Rectal smooth muscle tissue (tissue), 1 donor: Measurements from ENCODE around the gene SELENOH.
"Not testable (repeated sequence)": the region's sequence is repeated elsewhere in the genome, so short reads cannot be mapped to it uniquely, and the experiment has no call there.

Source experiments
- H3K27ac ChIP-seq: one replicate; pipeline ENCODE4 v1.7.0; 2013; ENCODE audit warnings: low read depth, low read length, inconsistent platforms
- H3K27me3 ChIP-seq: one replicate; pipeline ENCODE4 v1.7.0; 2013; ENCODE audit warnings: low read length; ENCODE audit not compliant: control insufficient read depth, insufficient read depth
- H3K36me3 ChIP-seq: one replicate; pipeline ENCODE4 v1.7.0; 2013; ENCODE audit warnings: low read length; ENCODE audit not compliant: control insufficient read depth, insufficient read depth
- H3K4me1 ChIP-seq: one replicate; pipeline ENCODE4 v1.7.0; 2013; ENCODE audit warnings: low read length; ENCODE audit not compliant: control insufficient read depth, insufficient read depth
- H3K4me3 ChIP-seq: one replicate; pipeline ENCODE4 v1.7.0; 2013; ENCODE audit warnings: low read length
- H3K9ac ChIP-seq: one replicate; pipeline ENCODE4 v1.7.0; 2013; ENCODE audit warnings: low read length

Gene SELENOH

GRCh38 chr11:57741132-57742086 lies at the start of gene SELENOH:
SELENOH (plus strand) TSS chr11:57741491; CDS start chr11:57741596, 105 bp downstream.
- Histone ChIP-seq H3K27me3 (no peaks in the 10 kb centered on the region), H3K4me3 (peak within 1 kb of the TSS; percentile 80), H3K4me1 (peaks cover 10% of the 10 kb centered on the region), H3K36me3 (peaks cover 12% of the 10 kb centered on the region), H3K9ac (peak within 1 kb of the TSS; percentile 94), H3K27ac (peak within 1 kb of the TSS; percentile 88)

DNA sequence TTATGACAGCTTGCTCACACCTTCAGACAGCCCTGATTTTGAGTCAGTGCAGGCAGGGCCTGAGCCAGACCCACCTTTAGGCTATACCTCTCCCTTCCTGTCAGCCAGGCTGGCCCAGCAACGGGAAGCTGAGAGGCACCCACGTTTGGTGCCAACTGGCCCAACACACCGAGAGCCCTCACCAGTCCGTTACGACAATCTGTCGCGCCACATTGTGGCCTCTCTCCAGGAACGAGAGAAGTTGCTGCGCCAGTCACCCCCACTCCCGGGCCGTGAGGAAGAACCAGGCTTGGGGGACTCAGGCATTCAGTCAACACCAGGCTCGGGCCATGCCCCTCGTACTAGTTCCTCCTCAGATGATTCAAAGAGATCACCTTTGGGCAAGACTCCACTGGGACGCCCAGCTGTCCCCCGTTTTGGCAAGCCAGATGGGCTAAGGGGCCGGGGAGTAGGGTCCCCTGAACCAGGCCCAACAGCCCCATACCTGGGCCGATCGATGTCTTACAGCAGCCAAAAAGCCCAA lies 42.4 kb upstream of the SELENOH start:
- Histone ChIP-seq H3K4me3 (no peak overlapping the region), H3K36me3 (peaks cover 37% of the 10 kb centered on the region), H3K4me1 (no peaks in the 10 kb centered on the region), H3K9ac (no peak overlapping the region), H3K27ac (no peak overlapping the region), H3K27me3 (no peaks in the 10 kb centered on the region)

DNA sequence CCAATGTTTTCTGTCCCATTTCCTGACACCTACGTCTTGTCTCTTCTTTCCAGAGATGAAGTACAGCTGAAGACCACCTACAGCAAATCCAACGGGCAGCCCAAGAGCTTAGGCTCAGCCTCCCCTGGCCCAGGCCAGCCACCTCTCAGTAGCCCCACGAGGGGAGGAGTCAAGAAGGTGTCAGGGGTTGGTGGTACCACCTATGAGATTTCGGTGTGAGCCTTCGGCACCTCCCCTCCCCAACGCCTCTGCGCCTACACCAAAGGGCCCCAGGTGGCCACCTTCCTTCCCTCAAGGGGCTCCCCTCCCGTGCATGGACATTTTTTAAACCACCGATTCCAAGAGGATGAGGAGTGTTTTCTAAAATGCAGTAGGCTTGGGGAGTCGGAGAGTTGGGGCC lies 41.5 kb upstream of the SELENOH start:
- Histone ChIP-seq H3K9ac (no peak overlapping the region), H3K4me1 (no peaks in the 10 kb centered on the region), H3K36me3 (peaks cover 37% of the 10 kb centered on the region), H3K4me3 (no peak overlapping the region), H3K27ac (no peak overlapping the region), H3K27me3 (no peaks in the 10 kb centered on the region)

GRCh38 chr11:57700425-57700824 lies 40.9 kb upstream of the SELENOH start:
- H3K4me3 ChIP-seq, result no peak overlapping the region
- H3K27ac ChIP-seq, result no peak overlapping the region
- H3K27me3 ChIP-seq, result no peaks in the 10 kb centered on the region
- peaks cover 33% of the 10 kb centered on the region for H3K36me3 ChIP-seq
- no peaks in the 10 kb centered on the region for H3K4me1 ChIP-seq
- no peak overlapping the region for H3K9ac ChIP-seq

- H3K36me3 ChIP-seq, result peaks cover 20% of the 10 kb centered on the region
- H3K4me3 ChIP-seq, result no peak overlapping the region
- H3K4me1 ChIP-seq, result no peaks in the 10 kb centered on the region
- no peaks in the 10 kb centered on the region for H3K27me3 ChIP-seq
- H3K9ac ChIP-seq, result no peak overlapping the region
- H3K27ac ChIP-seq, result no peak overlapping the region
Observed at GRCh38 chr11:57703341-57703740, 38.0 kb upstream of the SELENOH start.

GRCh38 chr11:57704932-57705331 lies 36.4 kb upstream of the SELENOH start:
- H3K36me3 ChIP-seq, result peaks cover 6% of the 10 kb centered on the region
- H3K9ac ChIP-seq, result no peak overlapping the region
- no peaks in the 10 kb centered on the region for H3K4me1 ChIP-seq
- no peak overlapping the region for H3K27ac ChIP-seq
- H3K27me3 ChIP-seq, result no peaks in the 10 kb centered on the region
- no peak overlapping the region for H3K4me3 ChIP-seq

GRCh38 chr11:57705432-57705831 lies 35.9 kb upstream of the SELENOH start:
- H3K9ac ChIP-seq, H3K27me3 ChIP-seq, H3K4me1 ChIP-seq, H3K36me3 ChIP-seq, H3K27ac ChIP-seq, H3K4me3 ChIP-seq: not testable (repeated sequence)

DNA sequence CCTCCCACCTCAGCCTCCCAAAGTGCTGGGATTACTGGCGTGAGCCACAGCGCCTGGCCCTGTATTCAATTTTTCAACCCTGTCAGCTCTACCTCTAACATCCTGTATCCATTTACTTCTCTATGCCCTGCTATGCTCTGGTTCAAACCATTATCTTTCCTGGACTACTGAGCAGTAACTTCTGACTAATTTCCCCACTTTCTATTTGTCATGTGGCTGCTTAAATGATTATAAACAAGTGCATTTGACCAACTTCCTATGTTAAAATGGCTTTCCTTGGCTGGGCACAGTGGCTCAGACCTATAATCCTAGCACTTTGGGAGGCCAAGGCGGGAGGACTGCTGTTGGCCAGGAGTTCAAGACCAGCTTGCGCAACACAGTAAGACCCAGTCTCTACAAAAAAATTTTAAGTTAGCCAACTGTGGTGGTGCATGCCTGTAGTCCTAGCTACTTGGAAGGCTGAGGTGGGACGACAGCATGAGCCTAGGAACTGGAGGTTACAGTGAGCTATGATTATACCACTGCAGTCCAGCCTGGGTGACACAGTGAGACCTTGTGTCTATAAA lies 31.4 kb upstream of the SELENOH start:
- H3K27me3 ChIP-seq, result no peaks in the 10 kb centered on the region
- peaks cover 18% of the 10 kb centered on the region for H3K4me1 ChIP-seq
- no peak overlapping the region for H3K27ac ChIP-seq
- H3K4me3 ChIP-seq, result no peak overlapping the region
- H3K9ac ChIP-seq, result no peak overlapping the region
- no peaks in the 10 kb centered on the region for H3K36me3 ChIP-seq

DNA sequence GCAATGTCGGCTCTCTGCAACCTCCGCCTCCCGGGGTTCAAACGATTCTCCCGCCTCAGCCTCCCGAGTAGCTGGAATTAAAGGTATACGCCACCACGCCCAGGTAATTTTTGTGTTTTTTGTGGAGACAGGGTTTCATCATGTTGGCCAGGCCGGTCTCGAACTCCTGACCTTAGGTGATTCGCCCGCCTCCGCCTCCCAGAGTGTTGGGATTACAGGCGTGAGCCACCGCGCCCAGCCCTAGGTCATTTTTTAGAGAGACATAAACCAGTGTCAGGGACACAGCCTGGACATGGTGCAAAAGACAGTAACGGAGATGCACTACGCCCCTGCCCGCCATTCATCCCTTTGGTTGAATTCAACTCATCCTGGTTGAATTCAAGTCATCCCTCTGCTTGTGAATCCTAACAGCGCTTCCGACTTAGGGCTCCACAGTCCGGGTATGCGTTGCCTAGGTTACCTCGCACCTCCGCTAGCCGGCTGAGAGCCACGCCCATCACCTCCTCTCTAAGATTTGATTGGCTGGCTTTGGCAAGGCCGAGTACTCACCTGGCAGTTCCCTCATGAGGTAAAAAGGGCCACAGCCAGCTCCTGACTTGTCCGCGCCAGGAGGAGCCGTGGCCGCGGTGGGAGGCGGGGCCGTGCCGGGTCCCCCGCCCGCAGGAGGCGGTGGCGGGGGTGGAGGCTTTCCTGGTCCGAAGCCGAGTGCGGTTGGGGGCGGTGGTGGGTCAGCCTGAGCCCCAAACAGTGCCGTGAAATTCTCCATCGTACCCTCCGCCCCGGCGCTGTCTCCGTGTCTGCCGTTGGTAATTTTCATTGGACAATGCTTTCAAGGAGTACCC lies 29.7 kb upstream of the SELENOH start, which contains the start of gene MED19:
Gene MED19, minus strand, starts transcription at position 802 of the 842 bp plus-strand sequence. Its CDS starts 36 bp downstream, at position 766.
- Histone ChIP-seq H3K36me3 (no peaks in the 10 kb centered on the region), H3K27me3 (no peaks in the 10 kb centered on the region), H3K4me3 (peak within 1 kb of the TSS; percentile 93), H3K4me1 (peaks cover 18% of the 10 kb centered on the region), H3K9ac (peak within 1 kb of the TSS; percentile 77), H3K27ac (peak within 1 kb of the TSS; percentile 86)

- H3K4me3 ChIP-seq, result peak within 1 kb of the TSS; percentile 93
- peak within 1 kb of the TSS; percentile 86 for H3K27ac ChIP-seq
- peaks cover 18% of the 10 kb centered on the region for H3K4me1 ChIP-seq
- H3K9ac ChIP-seq, result peak within 1 kb of the TSS; percentile 77
- no peaks in the 10 kb centered on the region for H3K36me3 ChIP-seq
- H3K27me3 ChIP-seq, result no peaks in the 10 kb centered on the region
Observed at GRCh38 chr11:57712256-57713150, 28.8 kb upstream of the SELENOH start, which contains the start of gene TMX2. TMX2 (plus strand) TSS chr11:57712593; CDS start chr11:57712619, 26 bp downstream.

DNA sequence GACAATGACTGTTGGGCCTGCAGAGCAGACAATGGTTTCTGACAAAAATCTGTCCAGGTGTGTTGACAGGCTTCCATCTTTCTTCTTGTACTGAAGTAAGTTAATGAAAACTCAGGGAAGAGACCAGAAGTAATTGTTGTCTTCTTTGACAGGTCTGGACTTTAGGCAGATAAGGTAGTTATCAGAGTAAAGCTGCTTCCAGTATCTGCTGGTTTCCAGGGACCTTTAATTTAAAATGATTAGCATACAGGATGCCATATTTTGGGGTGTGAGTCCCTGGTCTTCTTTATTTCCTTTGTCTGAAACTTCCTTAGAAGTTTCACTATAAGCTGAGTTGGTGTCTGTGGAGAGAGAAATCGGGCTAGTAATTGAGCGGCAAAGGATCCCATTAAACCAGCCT lies 27.5 kb upstream of the SELENOH start:
- H3K27ac ChIP-seq, result no peak overlapping the region
- no peaks in the 10 kb centered on the region for H3K36me3 ChIP-seq
- H3K27me3 ChIP-seq, result no peaks in the 10 kb centered on the region
- H3K9ac ChIP-seq, result no peak overlapping the region
- peak overlapping the region; percentile 91 for H3K4me3 ChIP-seq
- H3K4me1 ChIP-seq, result peaks cover 18% of the 10 kb centered on the region
